CD4-positive, alpha-beta T cell treated with Interleukin-4 for 1 hour (primary cell): ENCODE measurements around the gene YARS1.

Source experiments
- DNase-seq, 2 donors: peaks; one replicate each; pipeline ENCODE4 v3.0.0-alpha.2; 2020 to 2022

Gene YARS1

DNA sequence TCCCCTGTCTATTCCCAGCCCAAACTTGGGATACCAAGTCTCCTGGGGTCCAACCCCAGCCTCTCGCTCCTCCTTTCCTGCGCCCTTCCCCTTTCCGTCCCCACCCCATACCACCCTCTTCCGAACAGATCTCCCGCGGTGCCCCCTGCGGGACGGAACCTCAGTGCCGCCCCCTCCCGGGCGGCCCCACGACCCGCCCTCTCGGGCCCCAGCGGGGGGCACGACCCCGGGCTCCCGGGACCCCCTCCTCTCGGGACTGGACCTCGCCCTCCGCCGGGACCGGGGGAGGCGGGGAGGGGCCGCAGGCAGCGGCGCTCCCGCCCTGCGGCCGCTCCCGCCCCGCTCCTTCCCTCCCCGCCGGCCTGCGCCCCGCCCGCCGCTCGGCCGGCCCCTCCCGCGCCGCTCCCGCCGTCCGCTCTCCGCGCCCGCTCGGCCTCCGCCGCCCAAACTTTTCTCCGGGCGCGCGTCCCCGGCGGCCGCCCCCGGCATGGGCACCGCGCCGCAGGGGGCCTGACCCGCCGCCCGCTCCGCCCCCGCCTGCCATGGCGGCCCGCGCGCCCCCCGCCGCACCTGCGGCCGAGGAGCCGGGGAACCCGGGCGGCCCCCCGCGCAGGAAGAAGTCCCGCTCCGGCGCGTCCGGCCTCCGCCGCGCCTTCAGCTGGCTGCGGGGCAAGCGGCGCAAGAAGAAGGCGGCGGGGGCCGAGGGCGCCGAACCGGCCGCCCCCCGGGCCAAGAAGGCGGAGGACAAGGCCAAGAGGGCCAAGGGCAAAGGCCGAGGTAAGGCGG is 75.6 kb downstream of the YARS1 start:
- DNase-seq: no peak

DNA sequence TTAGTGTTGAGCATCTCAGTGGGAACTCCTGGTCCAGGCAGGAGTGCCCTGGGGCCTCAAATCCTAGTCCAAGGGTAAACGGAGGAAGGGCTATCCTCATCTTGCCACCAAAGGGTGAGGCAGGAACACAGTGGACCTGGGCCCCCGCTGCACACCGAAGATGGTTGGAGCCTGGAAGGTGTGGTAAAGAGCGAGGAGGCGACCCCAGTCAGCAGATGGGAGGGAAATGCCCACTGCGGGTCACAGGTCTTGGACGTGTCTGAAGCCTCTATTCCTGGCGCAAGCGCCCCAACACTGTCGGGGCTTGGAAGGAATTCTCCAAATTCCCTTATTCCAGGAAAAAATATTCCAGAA is 76.1 kb downstream of the YARS1 start:
- DNase-seq: no peak

DNA sequence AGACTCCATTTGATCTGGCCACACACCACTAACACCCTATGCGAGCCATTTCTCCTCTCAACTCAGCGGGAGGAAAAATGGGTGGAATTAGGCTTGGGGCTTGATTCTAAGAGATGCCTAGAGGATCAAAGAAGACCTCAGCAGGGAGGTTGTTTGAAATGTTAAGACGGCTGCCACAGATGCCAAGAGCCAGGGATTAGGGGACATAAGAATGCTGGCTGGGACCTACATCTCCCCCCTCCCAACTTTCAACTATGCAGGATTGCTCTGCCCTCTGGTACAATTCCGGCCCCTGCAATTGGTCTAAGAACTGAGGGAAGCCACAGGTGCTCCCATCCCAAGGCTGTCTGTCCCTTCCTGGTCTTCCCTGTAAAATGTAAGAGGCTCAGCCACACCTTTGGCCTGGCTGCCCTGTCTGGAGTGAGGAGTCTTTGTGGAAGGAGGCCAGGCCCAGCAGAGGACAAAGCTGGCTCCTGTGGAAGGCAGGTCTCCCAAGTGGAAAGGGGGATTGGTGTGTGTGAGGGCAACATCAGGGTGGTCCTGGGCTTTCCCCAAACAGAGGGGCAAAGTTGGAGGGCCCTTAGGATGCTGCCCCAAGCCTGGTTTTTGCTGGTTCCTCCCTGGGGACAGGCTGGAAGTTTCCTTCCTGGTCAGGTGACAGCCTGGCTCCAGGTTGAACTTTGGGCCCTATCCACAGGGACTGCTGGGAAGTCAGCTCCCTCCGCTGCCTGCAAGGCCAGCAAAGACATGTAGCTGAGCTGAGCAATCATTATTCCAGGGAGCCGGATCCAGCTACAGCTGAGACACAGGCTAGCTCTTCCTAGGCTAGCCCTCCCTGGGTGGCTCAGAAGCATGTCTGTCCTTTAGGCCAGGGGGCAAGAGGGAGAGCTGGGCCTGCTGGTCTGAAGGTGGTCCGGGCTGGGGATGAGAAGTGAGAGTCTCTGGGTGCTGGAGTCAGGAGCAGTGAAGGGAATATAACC is 80.1 kb downstream of the YARS1 start:
- no peak for DNase-seq

DNA sequence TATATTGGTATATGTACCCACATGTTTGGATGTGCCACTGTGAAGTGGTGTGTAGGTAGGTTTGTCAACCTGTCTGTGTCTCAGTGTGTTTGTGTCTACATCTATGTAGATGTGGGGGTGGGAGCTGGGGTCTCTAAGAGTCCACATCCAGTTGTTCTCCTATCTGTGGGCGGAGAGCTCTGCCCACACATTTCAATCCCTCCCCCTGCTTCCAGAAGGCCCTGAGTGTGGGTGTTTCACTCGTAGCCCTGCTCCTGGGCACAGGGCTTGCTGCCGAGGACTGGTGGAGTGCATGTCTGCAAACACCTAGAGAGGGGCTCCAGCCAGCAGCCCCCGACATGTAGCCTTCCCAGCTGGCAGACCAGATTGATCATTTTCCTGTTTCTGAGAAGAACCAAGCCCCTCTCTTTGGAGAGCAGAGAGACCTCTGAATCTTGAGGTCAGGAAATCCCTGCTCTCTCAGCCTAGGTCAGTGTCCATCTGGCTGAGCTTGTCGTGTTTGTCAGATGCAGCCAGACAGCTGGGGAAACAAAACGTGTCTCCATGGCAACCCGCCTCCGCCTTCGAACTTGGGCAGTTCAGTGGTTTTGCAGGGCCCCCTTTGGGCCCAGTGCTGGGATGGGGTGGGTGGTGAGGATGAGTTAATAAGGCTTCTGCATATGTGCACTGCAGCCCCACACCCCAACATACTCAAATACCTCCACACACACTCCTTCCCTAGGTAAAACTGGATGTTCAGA is 83.4 kb downstream of the YARS1 start:
- DNase-seq: no peak

DNA sequence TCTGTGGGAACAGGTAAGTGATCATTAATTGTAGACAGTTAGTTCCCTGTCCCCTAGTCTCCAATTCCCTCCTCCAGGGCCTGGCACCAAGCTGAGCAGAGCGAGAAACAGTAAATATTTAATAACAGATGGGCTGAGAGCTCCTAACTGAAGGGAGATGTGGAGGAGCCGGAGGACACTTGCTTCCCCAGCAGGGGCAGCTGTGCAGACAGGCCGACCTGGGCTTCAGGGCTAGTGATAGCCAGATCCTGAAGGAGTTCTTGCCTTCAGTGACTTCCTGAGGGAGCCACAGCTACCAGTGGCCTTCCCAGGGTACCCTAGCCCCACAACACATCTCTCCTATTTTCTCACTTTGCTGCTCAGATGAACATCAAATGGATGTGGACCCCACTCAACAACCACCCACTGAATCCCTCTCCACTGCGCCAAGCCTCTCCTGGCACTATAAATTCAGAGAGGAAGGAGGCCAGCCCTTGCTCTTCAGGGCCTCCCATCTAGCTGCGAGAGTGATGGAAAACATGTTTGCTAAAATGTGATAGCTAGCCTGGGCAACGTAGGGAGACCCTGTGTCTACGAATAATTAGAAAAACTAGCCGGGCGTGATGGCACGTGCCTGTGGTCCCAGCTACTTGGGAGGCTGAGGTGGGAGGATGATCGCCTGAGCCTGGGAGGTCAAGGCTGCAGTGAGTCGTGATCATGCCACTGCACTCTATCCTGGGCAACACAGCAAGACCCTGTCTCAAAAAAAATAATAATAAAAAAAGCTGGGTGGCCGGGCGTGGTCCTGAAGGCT is 87.7 kb downstream of the YARS1 start:
- DNase-seq: no peak

DNA sequence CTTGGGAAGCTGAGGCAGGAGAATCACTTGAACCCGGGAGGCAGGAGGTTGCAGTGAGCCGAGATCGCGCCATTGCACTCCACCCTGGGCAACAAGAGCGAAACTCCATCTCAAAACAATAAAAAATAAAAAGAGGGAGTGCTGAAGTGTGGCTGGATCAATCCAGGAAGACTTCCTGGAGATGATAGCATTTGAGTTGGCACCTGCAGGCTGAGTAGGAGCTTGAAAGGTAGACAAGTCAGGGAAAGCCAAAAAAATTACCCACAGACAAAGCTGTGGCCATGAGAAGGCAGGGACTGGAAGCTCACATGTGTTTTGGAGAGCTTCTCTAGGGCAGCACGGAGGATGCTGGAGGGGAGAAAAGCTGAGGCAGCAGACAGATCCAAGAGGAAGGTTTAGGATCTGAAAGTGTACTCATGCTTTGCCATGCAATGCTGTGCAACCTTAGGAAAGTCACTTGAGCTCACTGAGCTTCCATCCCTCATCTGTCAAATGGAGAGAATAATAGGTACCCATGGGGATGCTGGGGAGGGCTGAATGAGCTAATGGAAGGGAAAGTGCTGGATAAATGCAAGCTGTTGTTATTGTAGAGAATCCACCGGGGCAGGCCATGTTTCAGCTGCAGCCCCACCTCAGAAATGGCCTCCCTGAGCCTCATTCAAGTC is 88.6 kb downstream of the YARS1 start:
- DNase-seq: no peak

DNA sequence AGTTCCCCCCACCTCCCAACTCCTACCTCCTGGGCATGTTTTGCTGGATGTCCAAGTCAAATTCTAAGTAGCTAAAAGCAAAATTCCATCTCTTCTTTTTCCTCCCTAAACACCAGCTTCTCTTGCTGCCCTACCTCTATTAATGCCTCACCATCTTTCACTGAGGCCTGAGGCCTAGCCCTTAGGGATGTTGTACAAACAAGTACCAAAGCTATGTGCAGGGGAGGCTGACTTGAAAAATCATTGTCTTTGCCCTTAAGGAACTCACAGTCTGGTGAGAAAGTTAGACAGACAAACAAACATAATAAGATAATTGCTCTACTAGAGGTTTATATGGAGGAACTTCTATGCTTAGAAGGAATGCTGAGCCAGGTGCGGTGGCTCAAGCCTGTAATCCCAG is 89.3 kb downstream of the YARS1 start:
- no peak for DNase-seq

DNA sequence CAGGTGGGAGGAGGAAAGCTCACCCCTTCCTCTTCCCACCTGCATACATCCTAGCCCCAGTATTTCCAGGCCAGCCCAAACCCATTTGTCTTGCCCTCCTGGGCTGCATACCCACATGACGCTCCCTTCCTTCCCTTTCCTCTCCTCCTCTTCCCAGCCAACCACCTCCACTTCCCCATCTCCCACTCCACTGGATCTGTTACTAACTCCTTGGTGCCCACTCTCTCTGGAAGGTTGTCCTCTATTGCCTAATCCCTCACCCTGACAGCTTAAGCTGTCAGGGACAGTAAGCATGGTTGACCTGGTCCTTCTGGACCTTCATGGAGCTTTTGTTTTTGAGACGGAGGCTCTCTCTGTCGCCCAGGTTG is 91.6 kb downstream of the YARS1 start:
- DNase-seq: no peak
